HEK293 (cell line): ENCODE results near the gene ADAMTS13.

Experiments used
- CTCF ChIA-PET: fragments of 350-600 bp; formaldehyde crosslinking; extraction: SDS; loops from one replicate; lab custom pipeline; 2021; ENCODE audit warnings: antibody characterized with exemption; lab: Yijun Ruan, JAX
- POLR2A ChIA-PET: fragments of 300-600 bp; formaldehyde crosslinking; extraction: SDS; loops from one replicate; lab custom pipeline; 2020; ENCODE audit warnings: antibody characterized with exemption, inconsistent platforms; lab: Yijun Ruan, JAX
- H3K27ac ChIP-seq: fragments of 200-500 bp; sonication (Bioruptor generic); 2 replicates; pipeline ENCODE4 v1.5.1; 2014; ENCODE audit warnings: low read depth, low read length, control low read depth, inconsistent platforms; ENCODE audit errors: extremely low read depth
- H3K36me3 ChIP-seq, 2 experiments: fragments of 200-500 bp in 1 of 2; sonication (Bioruptor generic) in 1 of 2; 1 replicate in 1 of 2; 2 replicates in 1 of 2; pipeline ENCODE4 v1.5.1; 2014 to 2017; ENCODE audit warnings: inconsistent platforms in 2 of 2, low read length in 2 of 2; ENCODE audit not compliant: control insufficient read depth in 2 of 2, insufficient read depth in 1 of 2
- H3K4me1 ChIP-seq: fragments of 200-500 bp; sonication (Bioruptor generic); 2 replicates; pipeline ENCODE4 v1.5.1; 2014; ENCODE audit warnings: mild to moderate bottlenecking, low read length, inconsistent platforms; ENCODE audit not compliant: control insufficient read depth, insufficient read depth
- H3K4me3 ChIP-seq: 2 replicates; pipeline ENCODE4 v1.5.1; 2011; ENCODE audit warnings: low read depth, mild to moderate bottlenecking, control low read depth, low read length, moderate library complexity
- H3K9me3 ChIP-seq: fragments of 200-500 bp; sonication (Bioruptor generic); 2 replicates; pipeline ENCODE4 v1.5.1; 2014; ENCODE audit warnings: low read depth, low read length, inconsistent platforms; ENCODE audit not compliant: control insufficient read depth, insufficient read depth
- EGR2 ChIP-seq: fragments of 450-650 bp; formaldehyde crosslinking; IDR thresholded peaks from 2 replicates; pipeline ENCODE4 v1.5.1; 2016; ENCODE audit warnings: low read depth, missing biosample characterization, missing genetic modification characterization
- GLI2 ChIP-seq: fragments of 450-650 bp; formaldehyde crosslinking; IDR thresholded peaks from 2 replicates; pipeline ENCODE4; 2017; ENCODE audit warnings: missing biosample characterization, missing genetic modification characterization, low read depth, borderline replicate concordance
- GLIS1 ChIP-seq: fragments of 450-650 bp; formaldehyde crosslinking; IDR thresholded peaks from 2 replicates; pipeline ENCODE4 v1.5.1; 2016; ENCODE audit warnings: missing biosample characterization, missing genetic modification characterization
- PRDM2 ChIP-seq: fragments of 450-650 bp; formaldehyde crosslinking; IDR thresholded peaks from 2 replicates; pipeline ENCODE4 v1.5.1; 2016; ENCODE audit warnings: missing biosample characterization, missing genetic modification characterization, borderline replicate concordance
- ZBTB21 ChIP-seq: fragments of 450-650 bp; formaldehyde crosslinking; IDR thresholded peaks from 2 replicates; pipeline ENCODE4 v1.5.1; 2017; ENCODE audit warnings: missing biosample characterization, missing genetic modification characterization
- ZBTB48 ChIP-seq: fragments of 450-650 bp; formaldehyde crosslinking; IDR thresholded peaks from 2 replicates; pipeline ENCODE4 v1.5.1; 2016; ENCODE audit warnings: missing biosample characterization, missing genetic modification characterization
- ZNF155 ChIP-seq: fragments of 450-650 bp; formaldehyde crosslinking; IDR thresholded peaks from 2 replicates; pipeline ENCODE4 v1.5.1; 2016; ENCODE audit warnings: missing biosample characterization, missing genetic modification characterization
- ZNF274 ChIP-seq, 2 experiments: fragments of 200-500 bp in 1 of 2; fragments of 450-650 bp in 1 of 2; sonication (Bioruptor generic) in 1 of 2; formaldehyde crosslinking in 1 of 2; IDR thresholded peaks; 2 replicates each; pipeline versions ENCODE4 v1.5.1 to v1.6.1; 2014 to 2016; ENCODE audit warnings: borderline replicate concordance in 1 of 2, inconsistent platforms in 1 of 2, low read length in 1 of 2, missing biosample characterization in 1 of 2, missing genetic modification characterization in 1 of 2
- ZNF48 ChIP-seq: fragments of 450-650 bp; formaldehyde crosslinking; IDR thresholded peaks from 2 replicates; pipeline ENCODE4 v1.5.1; 2016; ENCODE audit warnings: missing biosample characterization, missing genetic modification characterization
- ZNF585B ChIP-seq: fragments of 450-650 bp; formaldehyde crosslinking; IDR thresholded peaks from 2 replicates; pipeline ENCODE4 v1.5.1; 2016; ENCODE audit warnings: missing biosample characterization, missing genetic modification characterization
- ZNF610 ChIP-seq: fragments of 450-650 bp; formaldehyde crosslinking; IDR thresholded peaks from 2 replicates; pipeline ENCODE4 v1.5.1; 2016; ENCODE audit warnings: missing biosample characterization, missing genetic modification characterization, borderline replicate concordance
- ZNF777 ChIP-seq: fragments of 450-650 bp; formaldehyde crosslinking; IDR thresholded peaks from 2 replicates; pipeline ENCODE4 v1.5.1; 2017; ENCODE audit warnings: missing biosample characterization, missing genetic modification characterization, borderline replicate concordance

ADAMTS13 gene

GRCh38 chr9:133429214-133429613 lies 7.0 kb downstream of the ADAMTS13 start:
- Histone ChIP-seq H3K27ac (no peak overlapping the region), H3K9me3 (no peaks in the 10 kb centered on the region), H3K36me3 (peaks cover 0 to 16% of the 10 kb centered on the region in 2 experiments; a peak in 1 of 3 replicates), H3K4me3 (no peak overlapping the region), H3K4me1 (0 out of 2 replicates have a peak, but pooled peaks cover 3% of the 10 kb centered on the region)
- CTCF ChIA-PET, result interaction anchor here (0.6 kb wide), 1 partner anchor 10 kb away, joined by 3 read pairs; no protein-coding TSS in a partner anchor
- POLR2A ChIA-PET, result no interaction called here
- TF ChIP-seq PRDM2 (tag by site-specific recombination), result no peak
- peak; percentile 47; the same call in 1 of the 2 replicates for TF ChIP-seq EGR2

- TF ChIP-seq ZNF585B (no peak), ZBTB21 (no peak), ZNF777 (tag by site-specific recombination) (no peak), ZNF274 (IDR thresholded peaks at IDR 0.05; ENCODE audit: low read length) (no peak), ZNF274 (tag by site-specific recombination; IDR thresholded peaks at IDR 0.05; ENCODE audit: borderline replicate concordance) (no peak)
Measured at GRCh38 chr9:133429641-133430161, 7.5 kb downstream of the ADAMTS13 start.

GRCh38 chr9:133430244-133430643 lies 8.1 kb downstream of the ADAMTS13 start:
- TF ChIP-seq GLI2 (tag by site-specific recombination) (no peak), GLIS1 (tag by site-specific recombination) (no peak), ZNF48 (tag by site-specific recombination) (no peak), ZNF585B (no peak), ZNF155 (no peak), ZNF610 (tag by site-specific recombination) (no peak), ZBTB48 (tag by site-specific recombination) (no peak)
- ChIA-PET CTCF (interaction anchor here (1.0 to 1.9 kb wide), 2 partner anchors 13 to 29 kb away, joined by 4 to 5 read pairs; partner anchors contain the start of gene CACFD1), POLR2A (interaction anchor here (1.4 to 2.1 kb wide), 2 partner anchors 9 to 29 kb away, joined by 4 to 12 read pairs; partner anchors contain the start of gene CACFD1)
- no peak overlapping the region for H3K4me3 ChIP-seq
- no peaks in the 10 kb centered on the region for H3K9me3 ChIP-seq
- 0 out of 2 replicates have a peak, but pooled peaks cover 3% of the 10 kb centered on the region for H3K4me1 ChIP-seq
- H3K36me3 ChIP-seq, result peaks cover 0 to 16% of the 10 kb centered on the region in 2 experiments; a peak in 1 of 3 replicates
- H3K27ac ChIP-seq, result no peak overlapping the region

More at GRCh38 chr9:133429641-133430161, 7.5 kb downstream of the ADAMTS13 start:
- H3K4me3 ChIP-seq, result no peak overlapping the region
- no peaks in the 10 kb centered on the region for H3K9me3 ChIP-seq
- H3K36me3 ChIP-seq, result peaks cover 0 to 16% of the 10 kb centered on the region in 2 experiments; a peak in 1 of 3 replicates
- ChIA-PET POLR2A (interaction anchor here (1.4 to 2.1 kb wide), 2 partner anchors 10 to 30 kb away, joined by 4 to 12 read pairs; partner anchors contain the start of gene CACFD1), CTCF (interaction anchor here (1.0 to 1.9 kb wide), 2 partner anchors 13 to 30 kb away, joined by 4 to 5 read pairs; partner anchors contain the start of gene CACFD1)
- H3K27ac ChIP-seq, result no peak overlapping the region
- H3K4me1 ChIP-seq, result 0 out of 2 replicates have a peak, but pooled peaks cover 3% of the 10 kb centered on the region
